ENCODE data around the gene BCL6B.

BCL6B gene

GRCh38 chr17:7011415-7011814, 11.4 kb upstream of the BCL6B start:
- no peak for DNase-seq

- no peak for DNase-seq
These were observed 11.0 kb upstream of the BCL6B start for GRCh38 chr17:7011942-7012254.

DNA sequence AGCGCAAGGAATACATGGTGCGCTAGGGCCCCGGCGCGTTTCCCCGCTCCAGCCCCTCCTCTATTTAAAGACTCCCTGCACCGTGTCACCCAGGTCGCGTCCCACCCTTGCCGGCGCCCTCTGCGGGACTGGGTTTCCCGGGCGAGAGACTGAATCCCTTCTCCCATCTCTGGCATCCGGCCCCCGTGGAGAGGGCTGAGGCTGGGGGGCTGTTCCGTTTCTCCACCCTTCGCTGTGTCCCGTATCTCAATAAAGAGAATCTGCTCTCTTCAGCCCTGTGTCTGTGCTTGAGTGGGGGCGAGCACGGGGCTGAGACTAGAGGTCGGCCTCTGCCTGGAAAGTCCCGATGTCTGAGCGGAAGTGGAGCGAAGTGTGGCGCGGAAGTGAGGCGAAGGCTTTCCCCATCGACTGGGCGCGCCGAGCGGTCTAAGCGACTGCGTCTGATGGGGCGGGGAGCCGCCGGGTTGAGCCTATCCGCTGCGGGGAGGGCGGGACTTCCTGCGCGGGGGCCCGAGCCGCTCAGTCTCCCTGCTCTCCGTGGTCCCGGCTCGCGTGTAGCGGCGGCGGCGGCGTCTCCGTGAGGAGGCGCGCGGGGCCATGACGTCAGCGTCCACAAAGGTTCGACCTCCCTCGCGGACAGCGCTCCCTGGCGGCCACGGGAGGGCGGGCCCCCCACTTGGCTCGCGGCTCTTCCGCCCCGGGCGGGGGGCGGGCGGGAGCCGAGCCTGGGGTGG, 8.4 kb upstream of the BCL6B start:
- DNase-seq = peak; percentile 99

GRCh38 chr17:7014995-7015958, 7.6 kb upstream of the BCL6B start:
- DNase-seq = peak; percentile 94

DNA sequence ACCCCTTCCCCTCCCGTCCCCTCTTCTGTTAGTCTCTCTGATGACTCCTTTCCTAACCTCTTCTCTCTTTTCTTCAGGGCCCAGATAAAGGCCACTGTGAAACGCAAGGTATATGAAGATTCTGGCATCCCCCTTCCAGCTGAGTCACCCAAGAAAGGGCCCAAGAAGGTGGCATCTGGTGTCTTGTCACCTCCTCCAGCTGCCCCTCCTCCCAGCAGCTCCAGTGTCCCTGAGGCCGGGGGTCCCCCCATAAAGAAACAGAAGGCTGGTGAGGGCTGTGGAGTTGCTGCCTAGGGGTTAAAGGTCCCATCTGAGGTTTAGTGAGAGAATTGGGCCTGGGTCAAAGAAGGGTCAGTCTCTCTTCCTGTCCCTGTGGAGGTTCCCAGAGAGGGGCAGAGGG, 6.4 kb upstream of the BCL6B start:
- DNase-seq = no peak

DNA sequence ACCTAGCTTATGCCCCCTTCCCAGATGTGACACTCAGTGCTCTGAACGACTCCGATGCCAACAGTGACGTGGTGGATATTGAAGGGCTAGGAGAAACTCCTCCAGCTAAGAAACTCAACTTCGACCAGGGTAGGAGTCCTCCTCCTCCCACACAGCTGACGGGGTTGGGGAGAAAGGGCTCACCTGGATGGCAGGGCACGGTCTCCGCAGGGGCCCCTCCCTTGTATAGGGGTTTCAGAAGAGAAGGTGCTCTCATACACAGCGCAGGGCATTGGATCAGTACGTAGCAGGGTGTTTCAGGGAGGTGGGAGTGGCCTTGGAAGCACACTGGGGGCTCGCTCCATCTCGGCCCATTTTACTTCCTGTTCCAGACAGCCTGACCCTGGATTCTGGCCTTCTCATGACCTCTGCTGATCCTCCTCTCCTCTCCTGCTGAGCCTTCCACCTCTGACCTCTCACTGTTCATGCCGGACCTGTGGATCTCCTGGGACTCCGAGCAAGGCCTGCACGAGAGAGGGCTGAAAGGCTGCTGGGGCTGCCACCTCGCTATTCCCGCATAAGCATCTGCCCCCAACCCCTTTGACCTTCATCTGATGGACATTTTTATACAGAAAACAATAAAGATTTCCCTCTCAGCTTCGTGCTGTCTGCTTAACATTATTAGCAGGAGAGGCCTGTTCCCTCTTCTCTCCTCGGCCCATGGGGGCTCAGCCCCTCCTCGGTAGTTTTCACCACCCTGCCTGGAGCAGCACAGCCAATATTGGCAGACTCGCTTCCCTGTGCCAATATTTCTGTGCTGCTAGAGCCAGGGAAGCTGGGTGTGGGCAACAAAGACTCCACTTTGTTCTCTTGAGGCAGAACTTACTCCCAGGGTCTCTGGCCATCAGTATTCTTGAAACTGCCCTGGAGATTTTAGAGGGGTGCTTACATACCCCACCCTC, 5.7 kb upstream of the BCL6B start:
- DNase-seq = no peak

- peak; percentile 37 for DNase-seq
These were observed 5.0 kb upstream of the BCL6B start for GRCh38 chr17:7017827-7018200.

- DNase-seq = no peak
These were observed 4.4 kb upstream of the BCL6B start for GRCh38 chr17:7018331-7018964.

GRCh38 chr17:7019367-7019766, 3.5 kb upstream of the BCL6B start:
- no peak for DNase-seq

- no peak for DNase-seq
These were observed 2.9 kb upstream of the BCL6B start for GRCh38 chr17:7019839-7020519.

GRCh38 chr17:7020894-7021664, 1.8 kb upstream of the BCL6B start:
- no peak for DNase-seq

- DNase-seq = peak; percentile 85
These were observed 664 bp upstream of the BCL6B start for GRCh38 chr17:7021993-7022778.

GRCh38 chr17:7023576-7024401, 939 bp downstream of the BCL6B start:
- peak; percentile 97 for DNase-seq

DNA sequence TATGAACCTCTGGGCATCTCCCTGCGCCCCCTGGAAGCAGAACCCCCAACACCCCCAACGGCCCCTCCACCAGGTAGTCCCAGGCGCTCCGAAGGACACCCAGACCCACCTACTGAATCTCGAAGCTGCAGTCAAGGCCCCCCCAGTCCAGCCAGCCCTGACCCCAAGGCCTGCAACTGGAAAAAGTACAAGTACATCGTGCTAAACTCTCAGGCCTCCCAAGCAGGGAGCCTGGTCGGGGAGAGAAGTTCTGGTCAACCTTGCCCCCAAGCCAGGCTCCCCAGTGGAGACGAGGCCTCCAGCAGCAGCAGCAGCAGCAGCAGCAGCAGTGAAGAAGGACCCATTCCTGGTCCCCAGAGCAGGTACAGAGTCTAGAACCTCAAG, 1.5 kb downstream of the BCL6B start:
- DNase-seq = no peak

- DNase-seq = no peak
These were observed 2.4 kb downstream of the BCL6B start for GRCh38 chr17:7025245-7025644.

GRCh38 chr17:7026471-7027115, 3.7 kb downstream of the BCL6B start:
- DNase-seq = no peak

DNA sequence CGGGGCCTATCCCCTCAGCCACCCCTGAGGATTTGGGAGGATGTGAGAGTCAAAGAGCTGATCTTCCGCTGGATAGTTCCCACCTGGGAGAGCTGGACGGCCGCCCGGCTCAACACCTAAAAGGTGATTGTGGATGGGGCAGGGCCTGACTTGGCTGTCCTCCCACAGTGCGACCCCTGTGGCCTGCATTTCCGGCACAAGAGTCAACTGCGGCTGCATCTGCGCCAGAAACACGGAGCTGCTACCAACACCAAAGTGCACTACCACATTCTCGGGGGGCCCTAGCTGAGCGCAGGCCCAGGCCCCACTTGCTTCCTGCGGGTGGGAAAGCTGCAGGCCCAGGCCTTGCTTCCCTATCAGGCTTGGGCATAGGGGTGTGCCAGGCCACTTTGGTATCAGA, 4.5 kb downstream of the BCL6B start:
- DNase-seq = no peak

DNA sequence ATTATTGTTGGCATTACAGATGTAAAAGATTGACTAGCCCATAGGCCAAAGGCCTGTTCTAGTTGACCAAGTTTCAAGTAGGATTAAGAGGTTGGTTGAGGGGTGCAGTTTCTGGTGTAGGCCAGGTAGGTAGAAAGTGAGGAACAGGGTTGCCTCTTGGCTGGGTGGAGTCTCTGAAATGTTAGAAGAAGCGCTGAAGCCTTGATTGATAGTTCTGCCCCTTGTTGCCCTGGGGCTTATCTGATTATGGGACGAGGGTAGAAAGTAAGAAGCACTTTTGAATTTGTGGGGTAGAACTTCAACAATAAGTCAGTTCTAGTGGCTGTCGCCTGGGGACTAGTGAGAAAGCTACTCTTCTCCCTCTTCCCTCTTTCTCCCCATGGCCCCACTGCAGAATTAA, 6.2 kb downstream of the BCL6B start:
- DNase-seq = no peak

DNA sequence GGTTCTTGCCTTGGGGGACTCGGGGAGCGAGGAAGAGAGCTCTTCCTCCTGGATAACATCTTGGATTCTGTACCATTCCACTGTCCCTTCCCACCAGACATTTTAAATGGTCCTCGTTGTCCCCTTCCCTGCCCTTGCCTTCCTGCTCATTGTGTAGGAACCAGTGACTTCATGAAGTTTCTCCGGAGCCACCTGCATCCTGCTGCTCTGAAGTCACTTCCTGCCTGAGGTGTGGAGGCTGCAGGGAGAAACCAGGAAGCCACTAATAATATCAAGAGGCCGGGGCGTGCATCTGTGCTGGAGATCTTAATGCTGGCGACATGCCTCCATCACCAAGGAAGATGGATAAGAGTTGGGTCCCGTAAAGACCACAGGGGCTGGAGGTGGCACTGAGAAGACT, 6.8 kb downstream of the BCL6B start:
- DNase-seq = peak; percentile 58

Measured in CD4-positive, alpha-beta T cell treated with Interleukin-12 subunit alpha and Interleukin-12 subunit beta, for 1 hour (primary cell).